IMR-90 (cell line): ENCODE results near the gene RPS6KL1. TPM values are rescaled to one million over a fixed set of nuclear protein-coding genes. Genes with fewer than 3 reads are reported as not detected.

Experiments used
- ATAC-seq: fragments of 200-7000 bp; cut with Tn5 transposase; 2 replicates; pipeline ENCODE4 v1.9.1; 2020; ENCODE audit warnings: low read depth, mild to moderate bottlenecking, moderate library complexity
- BruUV-seq: library from RNA; stranded (reverse); fragments of 400-500 nt; replicated peaks from 2 replicates; lab custom pipeline; 2021; lab: Mats Ljungman, UMichigan
- CTCF ChIA-PET: fragments of 300-600 bp; formaldehyde crosslinking; extraction: SDS; loops from one replicate; lab custom pipeline; 2021; ENCODE audit warnings: antibody characterized with exemption; lab: Yijun Ruan, JAX
- POLR2A ChIA-PET: fragments of 300-600 bp; sonication (Branson Sonifier 250); formaldehyde crosslinking; loops from one replicate; lab custom pipeline; 2022; ENCODE audit warnings: antibody characterized with exemption; ENCODE audit not compliant: unreplicated experiment; lab: Charles Lee
- DNase-seq: peaks from one replicate; pipeline ENCODE4 v3.0.0; 2013
- H2AFZ ChIP-seq: replicated peaks from 2 replicates; pipeline ENCODE3; 2013; ENCODE audit warnings: low read length, mild to moderate bottlenecking; ENCODE audit not compliant: poor library complexity
- H2AK5ac ChIP-seq: 2 replicates; pipeline ENCODE4 v1.6.1; 2013; ENCODE audit warnings: low read depth, low read length, inconsistent platforms
- H2AK9ac ChIP-seq: replicated peaks from 2 replicates; pipeline ENCODE3; 2013; ENCODE audit warnings: mild to moderate bottlenecking, low read depth, low read length, moderate library complexity; ENCODE audit not compliant: poor library complexity
- H2BK120ac ChIP-seq: 2 replicates; pipeline ENCODE4 v1.6.1; 2013; ENCODE audit warnings: low read depth, low read length, inconsistent platforms
- H2BK15ac ChIP-seq: 3 replicates; pipeline ENCODE4 v1.6.1; 2013; ENCODE audit warnings: low read depth, low read length, inconsistent platforms
- H2BK20ac ChIP-seq: 2 replicates; pipeline ENCODE4 v1.6.1; 2013; ENCODE audit warnings: low read depth, mild to moderate bottlenecking, inconsistent platforms, low read length, moderate library complexity
- H2BK5ac ChIP-seq: 2 replicates; pipeline ENCODE4 v1.6.1; 2013; ENCODE audit warnings: mild to moderate bottlenecking, low read depth, low read length, inconsistent platforms; ENCODE audit not compliant: poor library complexity, severe bottlenecking
- H3K14ac ChIP-seq: replicated peaks from 2 replicates; pipeline ENCODE4 v1.6.1; 2013; ENCODE audit warnings: low read depth, low read length, inconsistent platforms
- H3K18ac ChIP-seq: 2 replicates; pipeline ENCODE4 v1.6.1; 2013; ENCODE audit warnings: low read depth, low read length, control low read depth
- H3K23ac ChIP-seq: 2 replicates; pipeline ENCODE4 v1.6.1; 2013; ENCODE audit warnings: low read depth, low read length, inconsistent platforms
- H3K27ac ChIP-seq: 2 replicates; pipeline ENCODE4 v1.5.1; 2013; ENCODE audit warnings: mild to moderate bottlenecking, control low read depth, low read length; ENCODE audit not compliant: insufficient read depth
- H3K27me3 ChIP-seq: 2 replicates; pipeline ENCODE4 v1.6.1; 2013; ENCODE audit warnings: low read length; ENCODE audit not compliant: control insufficient read depth, insufficient read depth
- H3K36me3 ChIP-seq: 2 replicates; pipeline ENCODE4 v1.6.1; 2013; ENCODE audit warnings: low read length, mixed read lengths; ENCODE audit not compliant: control insufficient read depth, insufficient read depth
- H3K4ac ChIP-seq: 2 replicates; pipeline ENCODE4 v1.6.1; 2013; ENCODE audit warnings: low read depth, low read length, inconsistent platforms
- H3K4me1 ChIP-seq: 2 replicates; pipeline ENCODE4 v1.6.1; 2013; ENCODE audit warnings: low read length, mixed read lengths; ENCODE audit not compliant: control insufficient read depth, insufficient read depth
- H3K4me2 ChIP-seq: 2 replicates; pipeline ENCODE4 v1.6.1; 2013; ENCODE audit warnings: low read depth, mild to moderate bottlenecking, control low read depth, low read length, moderate library complexity
- H3K4me3 ChIP-seq: 2 replicates; pipeline ENCODE4 v1.5.1; 2013; ENCODE audit warnings: low read depth, mild to moderate bottlenecking, control low read depth, low read length, moderate library complexity; ENCODE audit not compliant: insufficient read depth
- H3K56ac ChIP-seq: 2 replicates; pipeline ENCODE4 v1.6.1; 2013; ENCODE audit warnings: low read length, inconsistent platforms; ENCODE audit not compliant: insufficient read depth; ENCODE audit errors: extremely low read depth
- H3K79me1 ChIP-seq, 2 experiments: 2 replicates each; pipeline ENCODE4 v1.6.1; 2013; ENCODE audit warnings: low read length in 2 of 2, inconsistent platforms in 1 of 2, low read depth in 1 of 2
- H3K9ac ChIP-seq: 2 replicates; pipeline ENCODE4 v1.6.1; 2013; ENCODE audit warnings: low read depth, low read length, control low read depth
- H3K9me1 ChIP-seq: 2 replicates; pipeline ENCODE4 v1.6.1; 2013; ENCODE audit warnings: low read length, inconsistent platforms; ENCODE audit not compliant: insufficient read depth
- H3K9me3 ChIP-seq: 2 replicates; pipeline ENCODE4 v1.6.1; 2013; ENCODE audit warnings: low read length; ENCODE audit not compliant: control insufficient read depth, insufficient read depth
- H4K20me1 ChIP-seq: 2 replicates; pipeline ENCODE4 v1.6.1; 2013; ENCODE audit warnings: low read length, inconsistent platforms; ENCODE audit not compliant: insufficient read depth
- H4K5ac ChIP-seq: 2 replicates; pipeline ENCODE4 v1.6.1; 2013; ENCODE audit warnings: mild to moderate bottlenecking, low read depth, low read length, control low read depth
- H4K8ac ChIP-seq, 2 experiments: 2 replicates each; pipeline ENCODE4 v1.6.1; 2013; ENCODE audit warnings: low read depth in 2 of 2, low read length in 2 of 2, control low read depth in 1 of 2, inconsistent platforms in 1 of 2
- H4K91ac ChIP-seq: 2 replicates; pipeline ENCODE4 v1.6.1; 2013; ENCODE audit warnings: low read depth, low read length, inconsistent platforms; ENCODE audit not compliant: insufficient read depth
- BHLHE40 ChIP-seq: fragments of 150-350 bp; IDR thresholded peaks from 2 replicates; pipeline ENCODE4 v1.6.1; 2016; ENCODE audit warnings: mild to moderate bottlenecking, low read depth, low read length
- CEBPB ChIP-seq: IDR thresholded peaks from 2 replicates; pipeline ENCODE4 v1.6.1; 2012; ENCODE audit warnings: low read depth, low read length, improper control_type of control experiment
- CHD1 ChIP-seq: IDR thresholded peaks from 2 replicates; pipeline ENCODE4 v1.6.1; 2012; ENCODE audit warnings: low read depth, low read length, improper control_type of control experiment
- FOS ChIP-seq: fragments of 150-350 bp; IDR thresholded peaks from 2 replicates; pipeline ENCODE4 v1.6.1; 2016; ENCODE audit warnings: low read depth, low read length
- MAFK ChIP-seq: IDR thresholded peaks from 2 replicates; pipeline ENCODE4 v1.6.1; 2012; ENCODE audit warnings: low read depth, low read length, improper control_type of control experiment
- MAZ ChIP-seq: IDR thresholded peaks from 2 replicates; pipeline ENCODE4 v1.6.1; 2012; ENCODE audit warnings: low read depth, mild to moderate bottlenecking, low read length, improper control_type of control experiment, moderate library complexity, borderline replicate concordance
- MXI1 ChIP-seq: IDR thresholded peaks from 2 replicates; pipeline ENCODE4 v1.6.1; 2012; ENCODE audit warnings: low read depth, mild to moderate bottlenecking, low read length, moderate library complexity, borderline replicate concordance
- NFE2L2 ChIP-seq: fragments of 150-350 bp; IDR thresholded peaks from 2 replicates; pipeline ENCODE4 v1.6.1; 2016; ENCODE audit warnings: low read depth, mild to moderate bottlenecking, low read length
- POLR2A ChIP-seq: IDR thresholded peaks from 2 replicates; pipeline ENCODE4 v1.6.1; 2012; ENCODE audit warnings: mild to moderate bottlenecking, low read depth, low read length
- RAD21 ChIP-seq: IDR thresholded peaks from 2 replicates; pipeline ENCODE4 v1.6.1; 2012; ENCODE audit warnings: low read length, improper control_type of control experiment
- WGBS, 2 experiments: methylation state at CpG; one replicate each; pipeline versions ENCODE4 v1.1.5 to v1.1.7; 2013; ENCODE audit warnings: missing lambda C conversion rate in 2 of 2; ENCODE audit not compliant: insufficient read length in 1 of 2; ENCODE audit errors: extremely low coverage in 2 of 2; 5-methylcytosine and 5-hydroxymethylcytosine counted together
- dilution Hi-C: fragments of 300-500 bp; cut with HindIII; formaldehyde crosslinking; loops from one replicate; pipeline ENCODE4 v1.14.3; 2018; ENCODE audit warnings: low sequenced_read_pairs; ENCODE audit not compliant: unreplicated experiment
- in situ Hi-C: fragments of 300-500 bp; cut with MboI; formaldehyde crosslinking; loops from 3 replicates; pipeline ENCODE4 v1.14.3; 2019; ENCODE audit warnings: low sequenced_read_pairs, inconsistent platforms, mixed read lengths
- intact Hi-C: fragments of 100-400 bp; cut with micrococcal nuclease; formaldehyde crosslinking; loops from 2 replicates; pipeline ENCODE4 v1.10.0; 2022
- polyA plus RNA-seq, 3 experiments: library from polyadenylated mRNA; depleted of rRNA; stranded (reverse); fragments of >200 nt; gene quantifications; 2 replicates each; pipeline ENCODE4 v1.2.3, GENCODE V29; 2012; ENCODE audit warnings: low replicate concordance in 1 of 3
- total RNA-seq: library from RNA; depleted of rRNA; stranded (reverse); fragments of >200 nt; gene quantifications from 2 replicates; pipeline ENCODE4 v1.2.3, GENCODE V29; 2012
- TF ChIP-seq, protein P1 (sequence below): fragments of 150-350 bp; IDR thresholded peaks from 2 replicates; pipeline ENCODE4 v1.6.1; 2016; ENCODE audit warnings: low read depth, mild to moderate bottlenecking, low read length, moderate library complexity, borderline replicate concordance

RPS6KL1 gene
- total and polyA plus RNA-seq, 2 of the 4 experiments (the other 2 are of a cell fraction), result 0.72 to 1.7 TPM

DNA sequence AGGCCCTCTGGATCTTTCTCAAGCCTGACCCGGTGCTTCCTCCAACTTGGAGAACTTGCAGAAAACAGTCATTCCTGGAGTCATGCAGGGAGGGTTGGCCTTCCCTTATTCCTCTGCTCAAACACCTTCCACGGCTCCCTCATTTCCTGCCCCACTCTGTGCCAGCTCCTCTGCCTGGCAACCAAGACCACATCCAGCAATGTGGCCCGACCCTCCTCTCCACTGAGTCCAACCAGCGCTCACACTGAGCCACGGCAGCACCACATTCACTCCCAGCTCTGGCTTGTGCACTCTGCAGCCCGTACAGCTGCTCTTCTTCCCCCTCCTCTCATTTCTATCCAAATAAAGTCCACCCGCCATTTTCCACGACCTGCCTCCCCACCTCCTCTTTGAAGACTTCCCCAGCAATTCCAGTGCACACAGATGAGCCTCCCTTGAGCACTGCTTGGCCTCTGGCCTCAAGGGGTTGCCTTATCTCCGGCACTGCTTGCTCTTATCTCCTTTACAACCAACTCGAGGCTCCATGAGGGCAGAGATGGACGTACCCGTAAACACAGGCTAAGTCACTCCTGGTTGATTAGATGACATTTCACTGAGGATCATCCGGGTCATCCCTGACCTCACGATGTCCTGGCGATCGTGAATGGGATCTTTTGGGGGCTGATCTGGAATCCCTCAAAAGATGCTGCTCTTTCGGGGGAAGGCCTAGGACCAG lies 27.0 kb upstream of the RPS6KL1 start:
- Histone ChIP-seq H3K4me3 (no peak overlapping the region), H3K4me1 (peaks cover 12% of the 10 kb centered on the region; the same call in 1 of the 2 replicates), H3K27me3 (peaks cover 2% of the 10 kb centered on the region; the same call in 1 of the 2 replicates), H4K5ac (no peak overlapping the region), H4K20me1 (no peaks in the 10 kb centered on the region), H3K9me1 (0 out of 2 replicates have a peak, but pooled peaks cover 6% of the 10 kb centered on the region), H3K79me1 (no peaks in the 10 kb centered on the region), H3K4ac (no peak overlapping the region), H3K36me3 (no peaks in the 10 kb centered on the region), H2AK5ac (no peak overlapping the region), H3K14ac (no peak overlapping the region), H3K56ac (no peak overlapping the region), H3K9me3 (no peaks in the 10 kb centered on the region), H3K9ac (no peak overlapping the region), H2BK5ac (no peak overlapping the region), H2BK120ac (no peak overlapping the region), H2AFZ (no peak overlapping the region), H3K27ac (no peak overlapping the region), H3K4me2 (no peak overlapping the region), H2BK20ac (no peak overlapping the region), H2BK15ac (no peak overlapping the region), H2AK9ac (no peak overlapping the region), H4K8ac (no peak overlapping the region), H3K23ac (no peak overlapping the region), H4K91ac (no peak overlapping the region), H3K18ac (no peak overlapping the region)
- dilution Hi-C loops, result no loop called here
- 63% methylated on average over 8 of the region's 17 CpGs; no CpG with 5 or more reads in 1 of the 2 experiments for WGBS, 2 experiments
- TF ChIP-seq MXI1 (no peak), BHLHE40 (no peak), POLR2A (no peak), CEBPB (no peak), FOS (no peak), CHD1 (no peak), NFE2L2 (no peak), RAD21 (no peak), MAFK (no peak), MAZ (no peak)
- TF ChIP-seq, protein P1, sequence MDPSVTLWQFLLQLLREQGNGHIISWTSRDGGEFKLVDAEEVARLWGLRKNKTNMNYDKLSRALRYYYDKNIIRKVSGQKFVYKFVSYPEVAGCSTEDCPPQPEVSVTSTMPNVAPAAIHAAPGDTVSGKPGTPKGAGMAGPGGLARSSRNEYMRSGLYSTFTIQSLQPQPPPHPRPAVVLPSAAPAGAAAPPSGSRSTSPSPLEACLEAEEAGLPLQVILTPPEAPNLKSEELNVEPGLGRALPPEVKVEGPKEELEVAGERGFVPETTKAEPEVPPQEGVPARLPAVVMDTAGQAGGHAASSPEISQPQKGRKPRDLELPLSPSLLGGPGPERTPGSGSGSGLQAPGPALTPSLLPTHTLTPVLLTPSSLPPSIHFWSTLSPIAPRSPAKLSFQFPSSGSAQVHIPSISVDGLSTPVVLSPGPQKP, result no peak
- ATAC-seq, result no peak
- DNase-seq, result no peak
- intact Hi-C loops, result loop anchor here (10.0 kb wide), 1 partner anchor 345 kb away; no protein-coding TSS in a partner anchor
- ChIA-PET CTCF (no interaction called here), POLR2A (no interaction called here)
- in situ Hi-C loops, result no loop called here
- BruUV-seq, result no TSS peak
